ENCODE results near the gene COL8A2. TPM values are rescaled to one million over a fixed set of nuclear protein-coding genes. Genes with fewer than 3 reads are reported as not detected.
"Not testable (repeated sequence)": the region's sequence is repeated elsewhere in the genome, so short reads cannot be mapped to it uniquely, and the experiment has no call there.

The COL8A2 gene
- total RNA-seq = 0.69 and 2.7 TPM in 2 replicates

- no peak for DNase-seq (ENCODE audit: low read depth)
Measured at GRCh38 chr1:36125129-36125991, at the start of gene COL8A2. Gene COL8A2, minus strand, starts transcription at chr1:36125222. Its CDS starts 24,980 bp downstream, at chr1:36100242.

- no peak for DNase-seq (ENCODE audit: low read depth)
Measured at GRCh38 chr1:36174713-36175112, 49.7 kb upstream of the COL8A2 start.

DNA sequence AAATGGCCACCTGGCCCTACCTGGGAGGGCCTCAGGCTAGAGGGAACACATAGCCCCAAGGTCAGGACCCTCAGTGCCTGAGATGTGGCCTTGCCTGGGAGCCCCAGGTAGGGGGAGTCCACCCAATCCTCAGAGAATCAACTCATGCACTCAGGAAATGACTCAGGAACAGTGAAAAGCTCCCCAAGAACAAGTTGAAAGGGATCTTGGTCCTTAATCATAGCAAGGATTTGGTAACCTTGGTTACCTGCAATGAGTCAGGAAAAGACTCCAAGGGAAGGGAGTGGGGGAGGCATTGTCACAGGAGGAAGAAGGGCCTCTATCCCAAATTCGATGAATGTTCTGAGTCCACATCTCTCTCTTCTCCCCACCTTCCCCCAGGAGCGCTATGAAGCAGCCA is 48.0 kb upstream of the COL8A2 start:
- peak; percentile 88 for DNase-seq (ENCODE audit: low read depth)

GRCh38 chr1:36172017-36172747 is 47.2 kb upstream of the COL8A2 start:
- no peak for DNase-seq (ENCODE audit: low read depth)

- no peak for DNase-seq (ENCODE audit: low read depth)
Measured at GRCh38 chr1:36170643-36171412, 45.8 kb upstream of the COL8A2 start.

GRCh38 chr1:36168514-36168913 is 43.5 kb upstream of the COL8A2 start:
- DNase-seq (ENCODE audit: low read depth) = no peak

DNA sequence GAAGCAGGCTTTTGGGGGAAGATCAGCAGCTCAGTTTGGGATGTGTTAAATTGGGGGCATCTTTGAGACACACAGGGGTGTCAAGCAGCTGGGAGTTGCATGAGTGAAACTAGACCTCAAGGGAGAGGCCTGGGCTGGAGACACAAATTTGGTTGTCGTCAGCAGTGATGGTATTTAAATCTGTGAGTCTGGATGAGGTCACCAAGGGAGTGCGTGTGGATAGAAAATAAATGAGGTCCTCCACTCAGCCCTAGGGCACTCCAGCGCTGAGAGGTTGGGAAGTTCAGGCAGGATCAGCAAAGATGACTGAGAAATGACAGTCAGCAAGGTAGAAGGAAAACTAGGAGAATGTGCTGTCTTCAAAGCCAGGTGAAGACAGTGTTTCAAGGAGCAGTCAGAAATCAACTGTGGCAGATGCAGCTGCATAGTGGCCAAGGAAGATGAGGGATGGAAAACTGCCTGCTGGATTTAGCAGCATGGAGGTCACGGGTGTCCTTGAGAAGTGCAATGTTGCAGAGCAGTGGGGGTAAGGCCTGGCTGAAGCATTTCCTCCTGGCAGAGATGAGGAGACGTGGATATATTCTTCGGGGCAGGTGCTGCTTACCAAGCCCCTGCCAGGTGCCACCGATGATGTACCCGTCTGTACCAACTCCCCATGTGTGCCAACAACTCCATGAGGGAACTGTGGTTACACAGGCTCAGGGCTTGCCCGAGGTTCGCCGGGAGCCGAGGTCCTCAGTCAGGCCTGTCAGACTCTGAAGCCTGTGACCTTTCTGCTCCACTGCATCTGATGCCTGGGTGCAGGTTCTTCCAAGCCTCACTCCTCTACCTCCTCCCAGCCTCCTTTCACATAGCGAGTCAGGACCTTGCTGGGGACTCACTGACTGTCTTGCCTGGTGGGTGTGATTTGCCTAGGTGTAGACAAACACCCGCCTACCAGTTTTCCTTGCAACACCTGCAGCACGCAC is 42.2 kb upstream of the COL8A2 start:
- DNase-seq (ENCODE audit: low read depth) = peak; percentile 41

- no peak for DNase-seq (ENCODE audit: low read depth)
Measured at GRCh38 chr1:36166136-36166535, 41.1 kb upstream of the COL8A2 start.

DNA sequence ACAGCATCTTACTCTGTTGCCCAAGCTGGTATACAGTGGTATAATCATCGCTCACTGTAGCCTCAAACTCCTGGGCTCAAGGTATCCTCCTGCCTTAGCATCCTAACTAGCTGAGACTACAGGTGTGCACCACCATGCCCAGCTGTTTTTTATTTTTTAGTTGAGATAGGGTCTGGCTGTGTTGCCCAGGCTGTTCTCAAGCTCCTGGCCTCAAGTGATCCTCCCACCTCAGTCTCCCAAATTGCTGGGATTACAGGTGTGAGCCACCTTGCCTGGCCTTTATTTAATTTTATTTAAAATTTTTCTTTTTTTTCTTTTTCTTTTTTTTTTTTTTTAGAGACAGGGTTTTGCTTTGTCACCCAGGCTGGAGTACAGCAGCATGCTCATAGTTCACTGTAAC is 40.1 kb upstream of the COL8A2 start:
- DNase-seq (ENCODE audit: low read depth) = no peak

DNA sequence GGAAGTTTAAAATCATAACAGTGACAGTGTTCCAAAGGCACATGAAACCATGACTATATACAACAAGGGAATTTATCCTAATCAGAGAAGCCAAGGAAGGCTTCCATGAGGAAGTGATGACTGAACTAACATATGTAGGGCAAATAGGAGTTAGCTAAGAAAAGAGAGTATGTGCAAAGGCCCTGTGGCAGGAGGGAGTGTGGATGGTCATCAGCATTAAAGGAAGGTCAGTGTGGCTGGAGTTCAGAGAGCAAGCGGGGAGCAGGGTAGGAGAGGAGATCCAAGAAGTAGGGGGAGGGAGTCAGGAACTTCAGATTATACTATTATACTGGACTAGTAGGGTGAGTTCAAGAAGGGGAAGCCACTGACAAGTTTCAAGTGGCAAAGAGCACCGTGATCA is 39.3 kb upstream of the COL8A2 start:
- DNase-seq (ENCODE audit: low read depth) = no peak

GRCh38 chr1:36163426-36163825 is 38.4 kb upstream of the COL8A2 start:
- no peak for DNase-seq (ENCODE audit: low read depth)

DNA sequence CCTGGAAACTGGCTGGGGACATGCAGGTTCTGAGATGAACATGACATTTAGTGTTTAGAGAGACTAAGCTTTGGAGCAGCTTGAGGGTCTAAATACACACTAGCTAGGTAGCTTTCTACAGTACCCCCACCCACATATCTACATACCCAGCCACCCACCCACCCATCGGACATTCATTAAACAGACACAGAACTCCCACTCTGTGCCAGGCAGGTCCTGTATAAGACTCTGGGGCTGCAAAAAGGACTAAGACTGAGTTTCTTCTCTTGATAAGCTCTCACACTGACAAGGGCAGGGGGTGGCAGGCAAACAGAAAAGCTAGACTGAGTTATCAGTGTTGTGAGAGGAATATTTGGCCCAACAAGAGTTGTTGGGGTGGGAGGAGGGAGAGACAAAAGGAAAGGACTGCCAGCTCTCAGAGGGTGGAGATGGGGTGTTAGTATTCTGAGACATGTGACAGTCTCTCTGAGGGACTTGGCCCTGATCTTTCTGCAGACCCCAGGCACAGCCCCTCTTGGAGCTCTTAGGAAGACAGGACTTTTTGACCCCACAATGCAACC is 37.7 kb upstream of the COL8A2 start:
- DNase-seq (ENCODE audit: low read depth) = no peak

- DNase-seq (ENCODE audit: low read depth) = peak; percentile 82
Measured at GRCh38 chr1:36161641-36162531, 36.9 kb upstream of the COL8A2 start.

- DNase-seq (ENCODE audit: low read depth) = no peak
Measured at GRCh38 chr1:36160949-36161485, 36.0 kb upstream of the COL8A2 start.

DNA sequence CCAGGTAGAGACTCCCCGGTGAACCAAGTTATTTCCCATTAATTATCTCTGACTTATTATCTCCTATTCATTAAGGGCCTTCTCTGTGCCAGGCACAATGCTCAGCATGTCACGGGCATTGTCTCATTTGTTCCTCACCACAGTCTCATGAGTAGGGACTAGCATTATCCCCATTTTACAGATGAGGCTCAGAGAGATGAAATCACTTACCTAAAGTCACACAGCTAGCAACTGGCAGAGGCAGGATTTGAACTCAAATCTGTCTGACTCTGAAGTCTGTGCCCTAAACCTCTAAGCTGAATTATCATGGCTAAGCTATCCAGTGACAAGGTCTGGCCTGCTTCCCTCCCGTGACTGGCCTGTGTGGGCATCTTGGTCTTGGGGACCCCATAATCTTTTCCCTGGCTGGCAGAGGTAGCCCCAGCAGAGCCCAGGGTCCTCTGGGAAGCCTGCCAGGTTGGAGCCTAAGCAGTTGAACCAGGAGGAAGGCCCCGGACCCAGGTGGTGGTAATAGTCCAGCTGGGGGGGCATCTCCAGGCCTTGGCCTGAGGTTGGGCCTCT is 35.4 kb upstream of the COL8A2 start:
- DNase-seq (ENCODE audit: low read depth) = no peak

- DNase-seq (ENCODE audit: low read depth) = no peak
Measured at GRCh38 chr1:36159614-36160387, 34.8 kb upstream of the COL8A2 start.

DNA sequence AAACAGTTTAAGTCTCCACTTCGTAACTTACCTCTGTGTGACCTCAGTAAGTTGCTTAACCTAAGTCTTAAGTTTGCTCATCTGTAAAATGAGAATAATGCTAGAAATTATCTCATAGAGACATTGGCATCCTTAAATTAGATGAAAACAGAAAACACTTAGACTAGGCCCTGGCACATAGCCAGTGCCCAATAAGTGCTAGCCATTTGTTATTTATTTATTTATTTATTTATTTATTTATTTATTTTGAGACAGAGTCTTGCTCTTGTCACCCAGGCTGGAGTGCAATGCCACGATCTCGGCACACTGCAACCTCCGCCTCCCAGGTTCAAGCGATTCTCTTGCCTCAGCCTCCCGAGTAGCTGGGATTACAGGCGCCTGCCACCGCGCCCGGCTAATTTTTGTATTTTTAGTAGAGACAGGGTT is 33.8 kb upstream of the COL8A2 start:
- DNase-seq (ENCODE audit: low read depth) = not testable (repeated sequence)
